CD4-positive, alpha-beta T cell treated with Interleukin-21 for 1 hour (primary cell): ENCODE data around the gene ESPN.
"Not testable (repeated sequence)": the region's sequence is repeated elsewhere in the genome, so short reads cannot be mapped to it uniquely, and the experiment has no call there.

Source experiments
- DNase-seq: peaks from one replicate; pipeline ENCODE4 v3.0.0-alpha.2; 2020

The ESPN gene

GRCh38 chr1:6450005-6450450 lies 25.5 kb downstream of the ESPN start:
- DNase-seq, result no peak

- DNase-seq, result not testable (repeated sequence)
Measured at GRCh38 chr1:6450486-6450885, 25.9 kb downstream of the ESPN start.

- no peak for DNase-seq
Measured at GRCh38 chr1:6450943-6451373, 26.4 kb downstream of the ESPN start.

DNA sequence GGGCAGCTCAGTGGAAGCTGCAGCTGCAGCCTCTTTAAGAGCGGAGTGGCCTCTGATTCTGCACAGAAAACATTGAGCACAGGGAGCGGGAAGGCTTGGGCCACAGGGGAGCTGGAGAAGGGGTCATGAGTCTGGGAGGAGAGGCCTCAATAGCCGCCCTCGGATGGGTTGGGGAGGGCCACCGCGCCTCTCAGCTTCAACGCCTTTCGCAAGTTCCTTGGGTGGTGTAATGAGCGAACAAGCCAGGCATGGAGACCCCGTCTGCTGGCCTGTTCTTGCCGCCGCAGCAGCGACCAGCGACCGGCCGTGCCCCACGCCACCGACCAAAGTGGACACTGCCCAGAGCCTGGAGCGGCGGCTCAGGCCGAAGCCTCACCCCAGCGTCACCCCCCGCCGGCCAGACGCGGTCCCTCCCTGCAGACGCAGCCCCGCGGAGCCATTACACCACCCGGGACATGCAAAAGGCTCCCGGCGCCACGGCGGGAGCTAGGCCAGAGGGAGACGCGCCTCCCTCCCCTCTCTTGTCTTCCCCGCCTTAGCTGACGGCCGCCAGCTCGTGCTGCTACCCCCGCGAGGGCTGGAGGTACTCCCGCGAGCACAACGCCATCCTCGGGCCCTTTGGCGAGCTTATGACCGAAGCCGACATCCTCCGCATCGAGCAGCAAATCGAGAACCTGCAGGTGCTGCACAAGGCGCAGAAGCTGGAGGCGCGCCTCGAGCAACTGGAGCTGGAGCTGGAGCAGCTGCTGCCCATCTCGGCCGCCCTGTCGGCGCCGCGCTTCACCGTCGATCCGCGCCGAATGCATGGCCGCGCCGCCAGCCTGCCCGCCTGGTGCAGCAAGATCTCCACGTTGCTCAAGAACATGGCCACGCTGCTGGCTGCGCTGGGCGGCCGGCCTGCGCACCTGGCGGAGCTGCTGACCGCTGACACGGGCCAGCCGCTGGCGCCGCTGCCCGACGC lies 29.6 kb downstream of the ESPN start:
- not testable (repeated sequence) for DNase-seq

DNA sequence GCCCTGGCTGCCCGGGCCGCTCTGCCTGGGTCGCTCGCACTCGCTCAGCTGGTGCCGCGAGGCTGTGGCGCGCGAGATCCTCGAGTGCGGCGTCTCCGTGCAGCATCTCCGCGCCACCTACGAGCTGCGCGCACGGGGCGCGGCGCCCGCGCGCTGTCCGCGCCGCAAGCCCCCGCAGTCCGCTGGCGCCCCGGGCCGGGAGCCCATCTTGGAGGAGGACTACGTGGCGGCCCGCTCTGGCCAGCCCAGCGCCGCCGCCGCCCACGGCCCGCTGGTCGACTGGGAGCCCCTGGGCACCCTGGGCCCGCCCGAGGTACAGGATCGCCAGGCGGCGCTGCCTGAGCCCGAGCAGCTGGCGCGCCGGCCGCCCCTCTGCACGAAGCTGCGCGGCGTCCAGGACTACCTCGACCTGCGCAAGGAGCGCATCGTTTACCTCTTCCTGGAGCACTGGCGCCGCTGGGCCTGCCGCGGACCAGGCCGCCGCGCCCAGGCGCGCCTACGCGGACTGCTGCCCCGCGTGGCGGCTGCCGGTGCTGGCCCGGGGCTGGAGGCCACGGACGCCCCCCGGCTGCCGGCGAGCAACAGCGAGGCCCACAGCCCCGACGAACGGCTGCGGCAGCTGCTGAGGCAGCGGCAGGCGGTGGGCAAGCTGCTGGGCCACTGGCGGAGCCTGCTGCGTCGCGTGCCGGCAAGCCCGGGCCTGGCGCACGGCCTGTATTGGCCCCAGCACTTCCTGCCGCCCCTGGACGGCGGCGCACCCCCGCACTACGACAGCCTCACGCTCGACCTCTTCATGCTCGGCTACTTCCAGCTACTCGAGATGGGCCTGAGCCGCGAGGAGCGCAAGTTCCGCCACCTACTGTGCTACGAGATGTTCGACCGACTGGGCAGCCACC lies 30.5 kb downstream of the ESPN start:
- DNase-seq, result peak; percentile 52

DNA sequence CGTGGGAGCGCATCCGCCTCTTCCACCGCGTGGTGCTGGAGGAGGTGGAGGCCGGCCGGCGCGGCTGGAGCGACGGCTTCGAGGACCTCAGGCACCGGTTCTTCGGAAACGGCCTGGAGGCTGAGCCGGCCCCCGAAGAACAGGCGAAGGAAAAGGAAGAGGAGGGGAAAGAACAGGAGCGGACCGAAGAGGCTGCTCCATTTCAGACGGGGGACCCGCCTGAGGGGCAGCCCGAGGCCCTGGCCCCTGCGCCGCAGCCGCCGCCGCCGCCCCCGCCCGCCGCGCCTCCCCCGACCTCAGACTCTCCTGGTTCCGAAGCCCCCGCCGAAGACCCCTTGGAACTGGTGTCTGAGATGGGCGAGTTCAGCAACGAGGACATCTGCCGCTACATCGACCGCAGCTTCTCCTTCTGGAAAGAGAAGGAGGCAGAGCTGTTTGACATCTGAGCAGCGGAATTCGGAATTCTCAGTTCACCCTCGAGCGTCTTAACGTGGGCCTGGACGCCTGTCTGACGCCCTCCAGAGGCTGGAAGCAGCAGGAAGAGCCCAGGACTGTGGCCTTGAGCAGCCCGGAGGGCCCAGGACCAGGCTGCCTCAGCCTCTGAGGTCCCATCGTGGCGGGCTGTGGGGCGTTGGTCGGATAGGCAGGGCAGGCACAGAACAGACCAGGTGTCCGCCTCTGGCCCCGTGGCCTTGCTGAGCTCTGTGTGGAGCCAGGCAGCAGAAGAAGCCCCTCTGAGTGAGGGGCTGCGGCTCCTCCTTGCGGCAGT lies 31.4 kb downstream of the ESPN start:
- DNase-seq, result not testable (repeated sequence)

GRCh38 chr1:6456800-6457466 lies 32.4 kb downstream of the ESPN start:
- no peak for DNase-seq

DNA sequence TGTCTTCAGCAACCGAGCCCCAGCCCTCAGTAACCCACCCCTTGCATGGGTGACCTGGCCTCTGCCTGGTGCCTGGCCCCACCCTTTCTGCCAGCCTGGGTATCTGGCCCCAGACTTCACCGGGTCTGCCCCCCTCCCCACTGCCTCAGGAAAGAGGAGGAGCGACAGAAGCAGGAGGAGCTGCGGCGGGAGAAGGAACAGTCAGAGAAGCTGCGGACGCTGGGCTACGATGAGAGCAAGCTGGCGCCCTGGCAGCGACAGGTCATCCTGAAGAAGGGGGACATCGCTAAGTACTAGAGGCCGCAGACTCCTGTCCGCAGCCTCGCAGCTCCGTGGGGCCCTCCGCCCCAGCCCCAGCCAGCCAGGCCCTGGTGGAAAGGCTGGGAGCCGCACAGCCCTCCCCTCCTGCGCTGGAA lies 35.3 kb downstream of the ESPN start:
- peak; percentile 77 for DNase-seq

GRCh38 chr1:6460301-6461050 lies 35.9 kb downstream of the ESPN start:
- DNase-seq, result peak; percentile 94

DNA sequence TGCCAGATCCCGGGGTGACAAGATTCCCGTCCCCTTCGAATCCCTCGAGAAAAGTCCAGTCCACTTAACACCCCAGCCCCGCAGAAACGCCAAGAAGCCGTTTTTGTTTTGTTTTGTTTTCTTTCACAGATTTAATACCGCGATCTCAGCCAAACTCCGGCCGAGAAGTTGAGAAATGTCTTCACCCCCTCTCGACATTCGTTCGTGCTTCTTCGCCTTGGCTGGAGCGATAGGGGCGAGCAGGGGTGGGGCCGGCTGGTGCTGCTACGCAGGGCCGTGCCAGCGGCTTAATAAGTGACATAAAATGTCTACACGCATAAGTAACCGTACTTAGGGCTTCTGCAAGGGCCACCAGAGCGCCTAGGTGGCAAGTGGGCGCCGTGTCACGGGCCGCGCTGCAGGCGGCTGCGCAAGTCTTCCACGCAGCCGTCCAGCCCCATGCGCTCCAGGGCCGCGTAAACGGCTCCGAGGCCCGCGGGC lies 36.5 kb downstream of the ESPN start:
- DNase-seq, result no peak

DNA sequence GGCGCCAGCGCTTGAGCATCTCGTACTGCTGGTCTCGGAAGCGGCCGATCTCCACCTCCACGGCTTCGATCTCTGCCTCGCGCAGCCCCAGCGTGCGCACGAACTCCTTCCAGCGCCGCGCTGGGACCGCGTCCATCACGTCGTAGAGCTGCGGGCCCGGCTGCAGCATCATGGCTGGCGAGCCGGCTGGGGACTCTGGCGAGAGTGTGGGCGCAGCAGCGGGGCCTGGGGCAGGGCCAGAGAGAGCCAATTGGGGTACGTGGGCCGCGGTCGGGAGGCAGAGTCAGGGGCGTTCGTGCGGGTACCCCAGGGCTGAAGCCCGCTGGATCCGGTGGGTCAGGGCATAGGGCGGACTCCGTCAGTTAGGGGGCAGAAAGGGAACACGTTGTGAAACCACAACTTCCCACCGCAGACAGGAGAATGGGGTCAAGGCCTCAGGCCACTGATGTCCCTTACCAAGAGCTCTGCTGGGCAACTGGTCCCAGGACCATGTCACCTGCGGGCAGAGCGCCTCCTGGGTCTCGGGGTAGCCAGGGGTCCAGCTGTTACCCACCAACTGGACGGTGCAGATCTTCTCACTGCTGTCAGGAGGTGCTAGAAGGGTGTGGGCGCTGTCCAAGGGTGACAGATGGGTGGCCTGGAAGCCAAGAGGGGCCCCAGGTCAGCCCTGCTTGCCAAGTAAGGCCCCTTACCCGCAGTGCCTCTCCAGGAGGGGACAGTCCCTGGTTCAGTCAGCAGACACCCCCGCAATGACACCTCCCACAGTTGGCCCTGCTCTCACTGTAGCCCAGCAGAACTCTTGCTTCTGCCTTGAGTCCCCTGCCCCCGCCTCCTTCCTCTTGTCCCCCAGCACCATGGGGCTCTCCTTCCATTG lies 37.2 kb downstream of the ESPN start:
- DNase-seq, result no peak

DNA sequence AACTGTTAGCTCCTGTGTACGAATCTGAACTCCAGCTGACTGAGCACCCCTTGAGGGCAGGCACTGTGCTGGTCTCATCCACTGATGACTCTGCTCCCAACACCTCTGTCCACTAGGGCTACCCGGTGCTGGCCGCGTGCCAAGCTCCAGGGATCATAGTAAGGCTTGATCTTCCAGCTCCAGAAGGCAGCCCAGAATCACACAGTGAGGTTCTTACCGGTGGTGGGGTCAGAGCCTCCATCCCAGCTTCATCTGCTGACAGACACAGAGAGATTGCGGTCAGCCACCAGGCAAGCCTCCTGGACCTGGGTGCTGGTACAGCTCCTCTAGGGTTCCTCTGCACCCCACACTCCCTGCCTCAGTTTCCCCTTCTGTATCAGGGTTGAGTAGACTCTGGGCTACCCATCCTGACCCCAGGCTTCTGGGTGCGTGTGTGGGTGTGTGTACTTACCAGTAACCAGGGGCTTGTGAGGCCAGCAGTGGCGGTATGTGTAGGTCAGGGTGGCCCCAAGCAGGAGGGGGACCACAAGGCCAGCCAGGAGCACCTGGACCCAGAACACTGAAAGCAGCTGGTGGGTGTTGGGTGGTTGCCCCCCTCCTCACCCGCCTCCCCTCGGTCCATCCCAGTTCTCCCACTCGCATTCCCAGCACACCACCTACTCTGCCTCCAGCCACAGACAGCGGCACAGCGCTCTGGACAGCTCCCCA lies 38.0 kb downstream of the ESPN start:
- DNase-seq, result no peak

DNA sequence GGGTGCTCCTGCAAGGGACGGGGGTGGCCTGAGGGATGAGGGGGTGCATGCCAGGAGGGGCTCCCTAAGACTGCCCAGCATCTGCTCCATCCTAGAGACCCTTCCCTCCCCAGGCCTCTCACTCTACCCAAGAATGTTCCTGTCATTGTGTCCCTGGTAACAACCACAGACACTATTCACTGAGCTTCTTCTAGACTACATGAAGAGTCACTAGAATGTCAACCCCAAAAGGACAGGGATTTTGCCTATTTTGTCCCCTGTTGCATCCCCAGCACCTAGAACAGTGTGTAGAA lies 38.5 kb downstream of the ESPN start:
- DNase-seq, result no peak

DNA sequence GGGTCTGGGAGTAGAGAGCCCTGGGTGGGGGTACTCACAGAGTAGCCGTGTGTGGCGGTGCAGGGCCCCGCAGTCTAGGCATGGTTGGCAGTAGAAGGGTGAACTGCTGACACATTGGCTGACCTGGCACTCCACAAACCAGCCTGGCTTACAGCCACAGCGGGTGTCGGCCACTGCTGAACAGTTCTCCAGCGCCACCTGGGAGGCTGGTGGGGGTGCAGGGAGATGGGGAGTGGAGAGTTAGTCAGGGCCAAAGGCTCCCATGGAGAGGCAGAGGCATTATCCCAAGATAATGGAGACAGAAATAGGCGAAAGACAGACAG lies 39.9 kb downstream of the ESPN start:
- DNase-seq, result peak; percentile 55

GRCh38 chr1:6464915-6465314 lies 40.3 kb downstream of the ESPN start:
- no peak for DNase-seq

DNA sequence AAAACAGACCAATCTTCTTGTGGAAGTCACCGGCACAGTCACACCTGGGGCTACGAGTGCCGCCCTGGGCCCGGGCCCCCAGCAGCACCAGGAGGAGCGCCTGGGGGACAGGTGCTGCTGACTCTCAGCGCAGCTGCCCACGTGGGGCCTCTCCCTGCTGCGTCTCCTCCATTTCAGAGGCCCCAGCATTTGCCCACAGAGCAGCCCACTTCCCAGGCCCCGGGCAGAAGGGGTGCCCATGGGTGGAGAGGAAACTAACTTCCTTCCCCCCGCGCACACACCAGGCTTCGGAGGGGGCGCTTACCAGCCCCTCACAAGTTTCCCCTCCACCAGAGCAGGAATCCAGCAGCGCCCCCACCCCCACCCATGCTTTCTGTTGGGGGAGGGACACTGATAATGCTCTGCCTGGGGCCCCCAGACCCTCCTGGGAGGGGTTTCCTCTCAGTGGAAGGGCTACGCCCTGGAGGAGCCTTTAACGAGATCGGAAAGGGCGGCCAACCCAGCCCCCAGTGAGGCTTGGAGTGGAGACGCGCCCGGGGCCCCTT lies 41.0 kb downstream of the ESPN start:
- peak; percentile 57 for DNase-seq

GRCh38 chr1:6466023-6466422 lies 41.4 kb downstream of the ESPN start, which contains the start of gene TNFRSF25:
TSS of gene TNFRSF25 (minus strand) at chr1:6466173. CDS start at chr1:6466107, 66 bp downstream.
- DNase-seq, result peak; percentile 76

DNA sequence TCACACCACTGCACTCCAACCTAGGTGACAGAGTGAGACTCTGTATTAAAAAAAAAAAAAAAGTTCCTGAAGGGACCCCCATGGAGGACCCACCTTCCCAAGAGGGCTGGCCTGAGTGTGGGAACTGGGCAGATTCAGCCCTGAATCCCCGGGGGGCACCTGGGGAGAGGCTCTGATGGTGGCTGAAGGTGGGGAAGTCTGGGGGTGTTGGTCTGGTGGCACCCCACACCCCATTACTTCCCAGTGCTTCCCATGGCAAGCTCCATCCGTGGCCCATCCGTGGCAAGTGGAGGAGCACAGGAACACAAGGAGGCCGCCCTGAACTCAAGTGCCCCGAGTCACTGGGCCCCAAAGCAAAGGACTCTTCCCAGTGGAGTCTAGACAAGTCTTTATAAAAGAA lies 42.2 kb downstream of the ESPN start:
- DNase-seq, result no peak

DNA sequence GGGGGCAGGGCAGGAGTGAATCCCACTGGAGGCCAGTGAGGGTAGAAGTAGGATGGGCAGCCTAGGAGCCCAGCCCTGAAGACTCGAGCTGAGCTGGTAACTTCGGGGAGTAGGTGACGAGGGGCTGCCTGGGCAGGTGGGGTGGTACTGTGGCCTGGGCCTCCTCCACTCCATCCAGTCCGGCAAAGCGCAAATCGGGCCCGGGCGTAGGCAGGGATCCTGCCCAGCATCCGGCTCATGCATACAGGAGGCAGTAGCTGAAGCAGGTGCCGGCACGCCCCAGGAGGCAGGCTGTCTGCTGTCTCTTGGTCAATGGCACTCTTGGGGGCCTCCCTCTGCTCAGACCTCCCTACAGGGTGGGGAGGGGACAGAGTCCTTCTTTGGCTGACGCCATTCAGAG lies 42.6 kb downstream of the ESPN start:
- no peak for DNase-seq
